ENCODE results near the gene SND1.

The SND1 gene

DNA sequence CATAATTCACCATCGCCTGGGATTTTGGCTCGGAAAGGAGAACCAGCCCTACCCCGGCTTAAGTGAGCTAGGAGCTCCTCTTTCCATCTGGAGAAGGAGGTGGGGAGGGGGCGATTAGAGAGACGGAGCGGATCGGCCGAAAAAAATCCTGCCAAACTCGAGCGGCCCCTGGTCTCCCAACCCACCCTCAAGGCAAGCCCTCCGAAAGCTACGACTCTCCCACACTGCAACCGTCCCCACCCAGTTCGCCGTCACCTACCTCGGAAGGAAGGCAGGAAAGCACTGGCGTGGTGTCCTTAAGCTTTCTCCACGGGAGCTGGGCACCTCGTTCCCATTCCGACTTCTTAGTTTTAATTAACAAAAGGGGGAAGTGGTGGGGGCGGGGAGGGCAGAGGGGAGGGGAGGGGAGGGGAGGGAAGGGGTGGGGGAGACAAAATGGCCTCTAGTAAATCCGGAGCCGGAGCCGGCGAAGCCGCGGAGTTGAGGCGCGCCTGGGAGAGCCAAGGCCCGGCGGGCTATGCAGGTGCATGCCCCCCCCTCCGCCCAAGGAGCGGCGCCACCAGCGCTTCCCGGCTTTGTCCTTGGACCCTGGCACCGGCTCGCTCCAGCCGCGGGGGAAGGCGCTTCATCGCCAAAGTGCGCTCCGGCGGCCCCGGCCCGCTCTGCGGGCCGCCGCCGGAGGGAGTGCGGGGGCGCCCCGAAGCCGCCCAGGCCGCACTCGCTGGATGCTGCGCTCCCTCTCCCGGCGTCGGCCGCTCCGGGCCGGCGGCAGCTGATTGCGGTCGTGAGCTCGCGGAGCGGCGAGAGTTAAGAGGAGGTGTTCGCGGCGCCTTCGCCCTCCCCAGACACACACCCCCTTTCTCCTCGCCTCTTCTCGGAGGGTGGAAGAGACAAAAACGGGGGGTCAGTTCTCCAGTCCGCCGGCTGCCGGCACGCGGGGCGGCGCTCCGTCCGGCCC lies 378.9 kb downstream of the SND1 start, which contains the start of gene LRRC4:
Gene LRRC4, minus strand, starts transcription at position 784 of the 958 bp plus-strand sequence. CDS start 797 bp downstream, outside the sequence.
- DNase-seq, result peak; percentile 68

DNA sequence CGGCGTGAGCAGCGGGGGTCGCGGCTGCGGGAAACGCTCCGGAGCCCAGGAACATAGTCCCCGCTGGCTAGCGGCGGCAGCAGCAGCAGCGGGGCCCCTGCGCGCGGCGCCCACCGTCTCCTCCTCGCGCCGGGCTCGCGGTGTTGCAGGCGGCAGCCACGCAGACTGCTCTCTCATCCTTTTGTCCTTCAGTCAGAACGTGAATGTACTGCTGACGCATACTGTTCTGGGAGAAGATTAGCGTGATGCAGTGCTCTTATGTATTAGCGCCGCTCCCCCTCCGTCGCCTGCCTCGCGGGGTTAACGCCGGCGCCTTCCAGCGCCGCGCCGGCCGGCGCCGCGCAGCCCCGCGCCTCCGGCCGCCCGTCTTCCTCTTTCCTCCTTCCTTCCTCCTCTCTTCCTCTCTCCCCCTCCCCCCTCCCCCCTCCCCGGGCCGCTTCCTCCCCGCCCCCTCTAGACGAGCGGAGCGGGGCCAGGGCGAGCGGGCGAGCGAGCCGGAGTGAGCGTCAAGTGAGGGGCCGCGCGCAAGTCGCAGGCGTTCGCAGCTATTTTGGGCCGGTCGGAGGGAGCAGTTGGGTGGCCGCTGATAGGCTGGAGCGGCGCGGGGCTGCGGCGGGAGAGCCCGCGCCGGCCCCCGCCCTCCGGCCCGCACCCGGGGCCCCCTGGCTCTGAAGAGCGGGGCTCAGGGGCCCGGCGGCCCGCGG lies 380.1 kb downstream of the SND1 start:
- peak; percentile 82 for DNase-seq

GRCh38 chr7:128032605-128033235 lies 380.7 kb downstream of the SND1 start:
- DNase-seq, result no peak

GRCh38 chr7:128033246-128033645 lies 381.3 kb downstream of the SND1 start:
- DNase-seq, result no peak

DNA sequence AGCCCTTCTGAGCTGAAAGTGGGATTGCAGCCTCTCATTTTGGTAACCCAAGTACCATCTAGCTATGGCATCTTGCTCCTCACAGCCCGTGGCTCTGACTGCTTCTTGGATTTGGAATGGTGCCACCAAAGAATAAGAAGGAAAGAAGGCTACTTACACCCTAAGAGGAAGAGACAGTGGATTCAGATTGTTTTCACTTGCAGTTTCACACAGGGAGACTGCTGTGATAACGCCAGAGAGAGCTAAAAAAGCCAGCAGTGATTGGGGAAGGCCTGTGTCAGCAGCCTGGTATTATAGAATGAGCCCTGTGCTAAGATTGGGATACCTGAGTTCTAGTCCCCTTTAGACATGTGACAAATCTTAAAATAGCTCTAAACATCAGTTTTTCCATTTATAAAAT lies 382.8 kb downstream of the SND1 start:
- no peak for DNase-seq

DNA sequence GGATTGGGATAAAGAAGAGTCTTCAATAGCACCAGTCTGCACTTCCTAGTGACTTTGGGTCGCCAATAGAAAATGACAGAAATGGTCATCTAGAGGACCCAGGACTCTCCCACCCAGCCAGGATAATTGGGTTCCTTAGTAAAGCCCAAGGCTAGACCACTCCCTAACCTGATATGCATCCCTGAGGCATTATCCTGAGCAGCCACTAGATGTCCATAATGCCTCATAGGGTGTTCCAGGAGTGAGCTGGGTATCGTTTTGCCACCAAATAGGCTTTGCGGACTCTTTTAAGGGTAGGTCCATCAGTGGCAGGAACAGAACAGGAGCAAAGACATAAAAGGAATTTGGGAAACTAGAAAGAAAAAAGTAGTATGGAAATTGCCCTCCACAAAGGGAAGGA lies 383.7 kb downstream of the SND1 start:
- DNase-seq, result no peak

DNA sequence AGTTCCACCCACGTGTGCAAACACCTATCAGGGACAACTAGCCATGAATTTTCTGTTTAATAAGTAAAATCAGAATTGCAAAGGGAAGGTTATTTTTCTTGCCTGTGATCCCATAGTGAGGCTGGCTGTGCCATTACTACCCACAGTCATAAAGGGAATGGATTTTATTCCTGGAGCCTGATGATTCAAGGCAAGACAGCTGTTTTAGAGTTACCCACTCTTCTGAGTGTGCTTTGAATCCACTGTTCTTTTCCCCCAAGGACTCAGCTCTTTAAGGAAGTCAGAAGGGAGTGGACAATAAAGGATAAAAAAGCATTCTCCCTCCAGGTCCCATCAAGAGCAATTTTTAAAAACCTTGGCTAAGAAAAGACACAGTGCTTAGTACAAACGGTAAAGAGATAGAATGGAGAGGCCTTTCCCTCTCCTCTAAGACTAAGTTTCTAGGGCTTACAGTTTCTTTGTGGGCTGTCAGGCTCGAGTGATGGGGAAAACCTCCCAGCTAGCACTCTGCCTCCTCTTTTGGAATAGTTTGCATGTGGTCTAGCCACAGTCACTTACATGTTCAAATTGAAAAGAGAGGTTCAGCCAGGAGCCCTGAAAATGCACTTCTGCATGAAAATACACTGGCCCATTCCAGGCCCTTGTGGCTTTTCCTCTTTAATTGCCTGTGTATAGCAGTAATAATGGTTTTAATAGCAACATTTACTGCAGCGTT lies 384.4 kb downstream of the SND1 start:
- DNase-seq, result no peak

GRCh38 chr7:128037081-128037480 lies 385.1 kb downstream of the SND1 start:
- no peak for DNase-seq

DNA sequence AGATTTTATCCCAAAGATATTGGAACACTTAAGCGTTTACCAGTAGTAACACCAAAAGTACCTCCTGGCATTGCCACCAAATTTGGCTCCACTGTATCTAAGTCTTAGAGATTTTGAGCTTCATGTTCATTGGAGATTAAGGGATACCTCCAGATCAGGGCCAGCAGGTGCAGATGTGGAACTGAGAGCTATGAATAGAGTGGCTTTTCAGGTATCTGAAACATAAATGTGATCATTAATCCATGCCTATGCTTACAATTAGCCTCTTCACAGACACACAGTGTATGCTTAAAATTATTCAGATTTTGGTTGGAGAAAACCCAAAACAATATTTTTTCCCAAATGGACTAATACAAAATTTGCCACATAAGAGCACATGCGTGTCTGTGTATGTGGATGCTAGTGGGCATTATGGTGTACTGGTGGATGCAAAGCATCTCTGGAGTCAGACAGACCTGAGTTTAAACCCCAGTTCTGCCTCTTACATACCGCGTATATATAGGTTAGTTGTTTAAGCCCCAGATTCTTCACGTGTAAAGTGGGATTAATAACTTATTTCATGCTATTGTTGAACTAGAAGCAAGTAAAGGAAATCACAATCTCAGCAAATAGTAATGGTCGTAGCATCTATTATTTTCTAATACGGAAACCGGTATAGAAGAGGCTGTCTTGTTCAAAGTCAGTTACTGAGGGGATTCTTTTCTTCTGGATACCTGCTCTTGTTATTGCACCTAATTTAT lies 386.1 kb downstream of the SND1 start:
- DNase-seq, result no peak

GRCh38 chr7:128039544-128039953 lies 387.6 kb downstream of the SND1 start:
- DNase-seq, result no peak

DNA sequence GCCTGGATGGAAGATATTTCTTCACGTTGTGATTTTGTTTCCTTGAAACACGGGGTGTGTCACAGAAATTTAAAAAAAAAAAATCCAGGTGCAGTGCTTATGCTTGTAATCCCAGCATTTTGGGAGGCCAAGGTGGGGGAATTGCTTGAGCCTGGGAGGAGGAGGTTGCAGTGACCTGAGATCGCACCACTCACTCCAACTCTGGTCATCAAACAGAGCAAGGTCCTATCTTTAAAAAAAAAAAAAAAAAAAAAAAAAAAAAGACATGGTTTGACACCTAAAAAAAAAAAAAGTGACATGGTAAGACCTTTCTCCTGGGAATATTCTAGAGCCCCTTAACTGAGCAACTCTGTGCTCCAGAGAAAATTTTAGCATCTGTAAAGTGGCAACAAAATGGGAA lies 388.2 kb downstream of the SND1 start:
- no peak for DNase-seq

GRCh38 chr7:128041203-128041602 lies 389.2 kb downstream of the SND1 start:
- no peak for DNase-seq

DNA sequence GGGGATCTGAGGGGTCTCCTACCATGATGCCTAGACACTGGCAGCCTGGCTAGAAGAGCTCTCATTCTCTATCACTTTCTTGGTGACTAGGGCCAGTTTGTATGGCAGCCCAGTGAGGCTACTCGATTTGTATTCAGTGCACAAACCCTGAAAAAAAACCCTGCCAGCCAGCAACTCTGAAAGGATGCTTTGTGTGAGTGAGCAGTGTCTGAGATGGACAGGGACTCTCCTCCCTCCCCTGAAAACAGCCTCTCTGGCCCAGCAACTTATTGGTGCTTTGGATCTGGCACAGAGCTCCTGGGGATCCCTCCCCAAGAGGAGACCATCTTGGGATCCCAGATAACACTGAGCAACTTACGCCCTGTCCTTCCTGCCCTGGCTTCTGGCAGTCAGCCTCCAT lies 390.0 kb downstream of the SND1 start:
- DNase-seq, result no peak

GRCh38 chr7:128044064-128044463 lies 392.1 kb downstream of the SND1 start:
- no peak for DNase-seq

DNA sequence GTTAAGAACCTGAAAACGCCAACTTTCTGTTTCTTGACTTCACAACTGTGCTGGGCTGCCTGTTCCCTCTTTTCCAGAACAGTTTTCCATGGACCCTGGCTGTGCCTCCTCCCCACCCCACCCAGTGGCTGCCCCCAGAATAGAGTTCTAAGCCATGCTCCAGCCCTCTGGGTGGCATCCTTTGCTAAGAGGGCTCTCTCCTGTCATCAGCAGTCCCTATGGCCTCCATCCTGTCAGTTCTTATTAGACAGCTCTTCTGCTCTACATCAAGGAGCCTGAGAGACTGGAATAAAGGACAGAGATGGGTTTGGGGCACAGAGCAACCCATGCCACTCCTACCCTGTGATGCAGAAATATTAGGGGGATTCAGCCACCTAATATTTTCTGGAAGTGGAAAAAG lies 393.2 kb downstream of the SND1 start:
- no peak for DNase-seq

DNA sequence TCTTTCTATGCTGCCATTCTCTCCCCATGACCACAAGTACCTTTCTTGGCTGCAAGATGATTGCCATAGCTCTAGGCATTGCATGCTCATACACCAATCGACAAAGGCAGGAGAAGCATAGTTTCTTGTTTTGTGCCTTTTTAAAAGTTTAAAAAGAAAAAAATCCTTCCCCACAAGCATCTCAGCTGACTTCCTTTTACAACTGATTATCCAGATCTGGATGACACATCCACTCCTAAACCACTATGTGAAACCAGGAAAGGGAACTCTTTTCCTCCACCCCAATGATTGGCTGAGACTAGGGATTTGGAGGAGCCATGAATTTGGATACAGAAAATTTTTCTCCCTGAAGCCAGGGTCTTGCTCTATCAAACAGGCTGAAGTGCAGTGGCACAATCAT lies 393.8 kb downstream of the SND1 start:
- DNase-seq, result no peak

- no peak for DNase-seq
These were observed 400.4 kb downstream of the SND1 start for GRCh38 chr7:128052404-128052803.

- DNase-seq, result no peak
These were observed 401.0 kb downstream of the SND1 start for GRCh38 chr7:128053023-128053422.

- DNase-seq, result no peak
These were observed 402.0 kb downstream of the SND1 start for GRCh38 chr7:128053991-128054390.

- DNase-seq, result no peak
These were observed 402.5 kb downstream of the SND1 start for GRCh38 chr7:128054511-128054910.

DNA sequence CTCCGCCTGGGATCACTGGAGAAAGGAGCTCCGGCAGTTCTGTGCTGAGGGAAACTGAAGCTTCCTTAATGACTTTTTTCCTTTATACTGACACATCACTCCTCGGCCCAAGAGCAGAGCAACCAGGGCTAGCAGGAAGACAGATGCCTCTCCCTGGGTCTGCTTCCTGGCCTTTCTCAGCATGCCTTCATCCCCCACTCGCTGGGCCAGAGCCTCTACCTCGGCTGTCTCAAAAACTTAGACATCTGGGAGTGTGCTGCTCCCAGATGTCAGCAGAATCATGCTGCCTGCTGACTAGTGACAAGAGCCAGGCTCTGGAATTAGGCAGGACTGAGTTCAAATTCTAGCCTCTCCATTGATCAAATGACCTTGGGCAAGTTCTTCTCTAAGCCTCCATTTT lies 403.6 kb downstream of the SND1 start:
- DNase-seq, result no peak

- DNase-seq, result no peak
These were observed 404.9 kb downstream of the SND1 start for GRCh38 chr7:128056901-128057300.
